Hematopoietic multipotent progenitor cell treated with erythropoietin and hydrocortisone succinate and interleukin-3 and kit ligand, for 8 days (in vitro differentiated cells): ENCODE measurements around the gene NFIA.

Source experiments
- DNase-seq: peaks from one replicate; pipeline ENCODE4 v3.0.0-alpha.2; 2015

Gene NFIA

DNA sequence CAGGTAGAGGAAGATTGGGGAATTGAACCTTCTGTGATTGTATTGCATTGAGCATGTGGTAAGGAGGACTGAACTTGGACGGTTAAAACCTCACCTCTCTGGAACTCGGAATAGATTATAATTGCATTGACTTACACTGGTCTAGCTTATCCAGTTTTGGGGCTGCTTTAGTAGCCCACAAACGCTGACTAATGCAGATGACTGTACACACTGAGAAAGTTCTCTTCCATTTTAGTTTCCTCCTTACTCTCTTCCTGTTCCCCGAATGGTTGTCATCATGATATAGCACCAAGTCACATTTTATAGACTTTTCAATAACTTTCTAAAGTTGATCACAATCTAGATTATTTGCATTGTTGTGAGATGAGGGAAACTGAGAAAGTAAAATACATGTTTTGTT is 78.2 kb downstream of the NFIA start:
- DNase-seq: peak; percentile 64

- peak; percentile 91 for DNase-seq
Observed at GRCh38 chr1:61162520-61163258, 80.3 kb downstream of the NFIA start.

DNA sequence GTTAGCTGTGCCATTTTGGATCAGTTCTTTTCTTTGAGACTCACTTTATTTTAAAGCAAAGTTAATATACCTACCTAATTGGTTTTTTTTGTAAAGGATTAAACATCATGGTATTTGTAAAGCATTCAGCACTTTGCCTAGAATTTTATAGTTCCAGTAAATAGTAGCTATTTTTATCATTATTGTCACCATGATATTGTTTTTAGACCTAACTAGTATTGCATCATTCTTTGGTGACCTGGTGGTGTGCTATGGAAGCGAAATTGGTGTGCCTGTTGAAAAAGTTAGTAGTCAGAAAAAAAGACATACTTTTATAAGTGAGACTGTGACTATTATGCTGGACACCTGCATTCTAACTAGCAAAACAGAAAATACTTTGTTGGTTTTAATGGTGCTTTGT is 81.0 kb downstream of the NFIA start:
- DNase-seq: no peak

GRCh38 chr1:61165402-61165801 is 83.0 kb downstream of the NFIA start:
- DNase-seq: no peak

DNA sequence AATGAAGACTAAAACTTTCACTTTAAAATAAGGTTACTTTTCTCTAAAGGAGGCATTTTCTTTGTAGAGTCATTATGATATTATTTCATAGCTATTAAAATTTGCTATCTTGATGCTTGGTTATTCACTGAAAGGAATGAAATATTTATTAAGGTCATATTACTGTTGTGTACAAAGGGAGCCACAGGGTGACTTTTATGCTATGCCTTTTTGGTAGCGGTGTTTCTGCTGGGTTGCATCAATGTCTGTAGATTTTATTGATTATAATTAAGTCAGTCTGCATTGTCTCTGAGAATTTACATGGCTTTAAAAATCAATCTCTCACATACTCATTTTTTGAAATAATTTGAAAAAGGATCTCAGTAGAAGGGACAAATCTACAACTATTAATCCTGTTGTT is 84.9 kb downstream of the NFIA start:
- DNase-seq: no peak

GRCh38 chr1:61169045-61169444 is 86.7 kb downstream of the NFIA start:
- no peak for DNase-seq

DNA sequence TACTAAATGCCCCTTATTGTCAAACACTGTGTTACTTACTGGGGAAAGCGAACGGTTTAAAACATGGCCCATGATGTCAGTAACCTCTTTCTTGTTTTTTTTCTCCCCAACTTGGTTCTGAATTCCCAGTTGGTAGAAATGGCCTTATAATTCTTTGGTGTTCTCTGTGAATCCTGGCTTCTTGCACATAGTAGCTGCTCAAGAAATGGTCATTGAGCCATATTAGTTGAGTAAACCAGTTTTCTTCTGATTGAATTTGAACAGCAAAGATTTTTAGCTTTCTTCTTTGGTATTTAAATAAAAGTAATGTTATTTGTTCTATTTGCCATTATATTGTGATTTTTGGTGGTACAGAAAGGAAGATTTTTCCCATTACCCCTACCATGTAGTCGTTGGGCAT is 87.3 kb downstream of the NFIA start:
- DNase-seq: no peak

GRCh38 chr1:61170328-61171238 is 88.2 kb downstream of the NFIA start:
- peak; percentile 96 for DNase-seq

DNA sequence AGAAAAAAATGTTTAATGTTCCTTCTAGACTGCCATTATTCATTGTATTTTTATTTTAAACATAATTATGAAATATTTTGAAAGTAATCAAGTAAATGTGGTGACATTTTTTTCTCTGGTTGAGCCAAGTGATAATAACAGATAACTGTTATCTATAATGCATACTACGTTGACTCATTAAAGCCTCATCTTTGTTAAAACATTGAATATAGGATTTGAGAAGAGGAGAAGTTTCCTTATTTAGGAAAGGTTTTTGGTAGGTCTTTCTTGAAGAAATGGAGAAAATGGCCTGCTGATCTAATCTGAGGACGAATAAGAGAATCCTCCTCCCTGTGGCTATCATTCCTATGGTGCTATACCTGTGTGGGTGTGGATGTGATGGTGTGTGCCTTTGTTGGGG is 89.0 kb downstream of the NFIA start:
- peak; percentile 53 for DNase-seq

DNA sequence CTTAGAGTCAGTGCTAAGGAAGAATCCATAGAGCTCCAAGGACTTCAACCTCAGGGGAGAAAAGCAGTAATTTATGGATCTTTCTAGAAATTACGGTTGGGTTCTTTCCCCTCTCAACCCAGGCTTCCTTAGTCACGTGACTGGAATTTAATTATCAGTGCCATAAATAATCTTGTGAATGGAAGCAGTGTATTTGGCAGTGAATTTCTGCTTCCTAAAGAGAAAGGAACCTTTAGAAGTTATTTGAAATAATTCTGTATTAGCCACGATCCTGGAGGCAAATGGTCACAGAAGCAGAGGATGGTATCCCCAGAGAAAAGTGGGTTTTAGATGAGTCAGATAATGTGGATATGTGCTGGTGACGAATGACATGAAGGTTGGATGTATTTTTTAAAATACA is 89.6 kb downstream of the NFIA start:
- DNase-seq: no peak

DNA sequence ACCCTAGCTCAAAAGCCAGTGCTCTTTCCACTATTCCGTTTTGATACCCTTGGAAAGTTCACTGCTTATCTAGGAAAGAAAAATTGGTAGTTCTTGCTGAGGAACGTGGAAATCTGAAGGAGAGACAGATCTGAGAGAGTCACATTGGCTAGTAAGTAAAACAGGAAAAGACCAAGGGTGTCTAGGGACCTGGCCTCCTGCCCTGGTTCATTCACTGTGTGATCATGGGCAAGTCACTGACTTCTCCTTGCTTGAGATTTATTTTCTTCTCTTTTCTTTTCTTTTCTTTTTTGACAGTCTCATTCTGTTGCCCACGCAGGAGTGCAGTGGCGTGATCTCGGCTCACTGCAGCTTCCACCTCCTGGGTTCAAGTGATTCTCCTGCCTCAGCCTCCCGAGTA is 90.8 kb downstream of the NFIA start:
- no peak for DNase-seq

- peak; percentile 46 for DNase-seq
Observed at GRCh38 chr1:61174060-61174795, 91.9 kb downstream of the NFIA start.

GRCh38 chr1:61175976-61176375 is 93.6 kb downstream of the NFIA start:
- DNase-seq: peak; percentile 88

DNA sequence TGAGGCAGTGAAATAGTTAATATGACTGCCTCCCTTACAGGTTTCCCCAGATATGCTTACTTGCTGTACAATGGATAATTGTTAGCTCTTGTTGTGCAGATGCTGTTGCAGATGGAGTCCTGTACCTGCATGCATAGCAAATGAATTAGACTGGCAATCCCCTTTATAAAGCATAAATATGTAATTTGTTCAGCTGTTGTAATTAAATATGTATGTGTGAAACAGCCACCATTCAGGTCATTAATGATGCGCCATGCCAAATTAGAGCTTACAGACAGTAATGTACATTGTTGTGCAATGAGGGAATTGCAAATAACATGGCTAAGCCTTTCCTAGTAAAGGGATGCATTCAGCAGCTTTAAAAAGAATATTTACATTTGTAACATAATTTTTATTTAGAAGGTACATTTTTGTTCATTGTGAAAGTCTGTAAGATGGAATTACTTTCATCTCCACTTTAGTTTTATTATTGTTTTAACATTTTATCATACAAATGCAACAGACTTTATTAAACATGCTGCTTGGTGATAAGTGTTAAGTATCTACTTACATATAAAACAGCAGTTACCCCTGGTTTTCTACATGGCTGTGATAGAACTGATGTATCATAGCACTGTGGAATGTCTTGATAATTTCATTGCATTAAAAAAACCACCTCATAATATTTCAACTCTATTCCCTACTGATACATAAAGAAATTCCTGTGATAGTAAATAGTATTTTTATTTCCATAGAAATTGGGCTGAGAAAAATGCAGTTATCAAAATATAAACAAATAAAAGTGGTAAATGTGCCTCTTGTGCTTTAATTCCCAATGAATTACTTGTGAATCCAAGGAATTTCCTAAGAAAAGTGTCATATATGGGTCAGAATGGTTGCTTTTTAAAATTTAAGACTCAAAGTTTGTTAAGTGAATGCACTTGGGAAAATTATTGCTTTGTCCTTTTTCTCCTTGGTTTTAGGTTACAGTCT is 99.0 kb downstream of the NFIA start:
- peak; percentile 85 for DNase-seq

GRCh38 chr1:61182049-61182448 is 99.7 kb downstream of the NFIA start:
- no peak for DNase-seq

DNA sequence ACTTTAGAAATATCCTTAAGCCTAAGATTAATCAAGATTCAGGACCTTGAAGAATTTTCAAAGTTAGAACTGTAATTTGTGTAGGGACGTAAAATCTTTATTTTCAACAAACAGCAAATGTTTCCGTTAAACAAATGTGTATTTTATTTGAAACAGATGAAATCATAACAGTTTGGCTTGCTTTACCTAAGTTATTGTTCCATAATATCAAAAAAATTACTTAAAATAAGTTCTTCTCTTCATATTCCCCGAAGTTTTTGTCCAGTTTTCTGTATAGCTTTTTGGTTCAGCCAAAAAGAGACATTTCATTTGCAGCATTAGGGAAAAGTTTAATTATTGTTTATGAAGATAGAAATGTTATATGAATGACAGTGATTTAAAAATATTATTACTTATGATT is 100.1 kb downstream of the NFIA start:
- DNase-seq: no peak

DNA sequence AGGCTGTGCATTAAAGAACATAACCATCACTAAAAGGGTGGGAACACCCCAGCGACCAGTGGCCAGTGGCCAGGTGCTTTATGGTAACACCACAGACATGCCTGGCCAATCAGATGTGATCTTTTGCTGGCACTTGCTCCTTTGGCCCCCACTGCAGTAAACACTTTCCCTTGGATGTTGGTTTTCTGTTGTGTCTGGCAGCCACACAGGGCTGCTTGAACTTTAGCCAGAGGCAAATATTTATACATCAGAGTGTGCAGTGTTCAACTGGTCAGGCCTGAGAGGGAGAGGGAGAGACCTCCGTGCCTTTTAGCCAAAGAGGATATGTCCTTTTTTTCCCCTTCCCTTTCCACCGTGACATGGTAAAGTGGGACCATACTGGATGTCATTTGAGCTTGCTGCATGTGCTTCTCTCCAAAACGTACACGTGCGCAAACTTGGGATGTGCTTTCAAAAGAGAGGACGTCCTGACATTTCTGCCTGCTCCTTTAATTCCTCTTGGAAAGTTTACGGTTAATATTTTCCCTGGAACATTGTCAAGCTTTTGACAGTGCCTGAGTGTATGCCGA is 101.2 kb downstream of the NFIA start:
- peak; percentile 44 for DNase-seq

GRCh38 chr1:61184040-61184713 is 101.8 kb downstream of the NFIA start:
- DNase-seq: peak; percentile 93

- no peak for DNase-seq
Observed at GRCh38 chr1:61184714-61185106, 102.3 kb downstream of the NFIA start.

GRCh38 chr1:61186753-61187152 is 104.4 kb downstream of the NFIA start:
- DNase-seq: no peak

DNA sequence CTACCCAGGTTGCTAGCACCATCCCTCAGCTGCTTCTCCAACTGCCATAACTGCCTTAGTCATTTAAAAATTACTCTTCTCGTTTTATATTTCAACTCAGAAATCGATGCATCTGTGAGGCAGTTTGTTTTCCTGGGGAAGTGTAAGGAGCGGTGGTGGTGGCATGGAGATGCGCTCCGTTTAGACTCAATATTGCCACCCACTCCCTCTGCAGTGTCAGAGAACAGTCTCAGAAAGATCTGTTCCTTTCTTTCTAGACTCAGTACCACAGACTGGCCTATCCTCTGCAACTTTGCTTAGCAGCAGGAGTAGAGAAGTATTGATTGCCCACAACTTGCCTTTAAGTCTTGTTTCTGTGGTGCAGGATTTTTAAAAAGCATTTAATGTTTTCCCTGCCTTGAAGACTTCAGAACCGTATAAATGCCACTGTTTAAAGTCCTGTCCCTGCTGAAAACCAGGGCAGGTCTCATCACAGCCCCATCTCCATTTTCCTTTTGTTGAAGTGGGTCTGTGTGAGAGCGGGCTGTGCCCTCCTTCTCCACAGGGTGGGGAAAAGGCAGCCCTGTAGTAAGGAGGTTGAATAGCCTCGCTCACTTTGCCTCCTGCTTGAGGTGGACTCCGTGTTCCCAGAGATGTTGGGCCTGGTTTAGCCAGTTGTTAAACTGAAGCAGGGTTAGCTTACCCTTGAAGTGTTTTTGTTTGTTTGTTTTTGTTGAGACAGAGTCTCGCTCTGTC is 105.2 kb downstream of the NFIA start:
- no peak for DNase-seq
